Stimulated activated CD8-positive, alpha-beta memory T cell treated with anti-CD3 and anti-CD28 coated beads, Interleukin-7, amount 100 ng/mL, for 1 hour (primary cell): Measurements from ENCODE around the gene KCNC4.

Experiments used
- DNase-seq, 2 donors: peaks; one replicate each; pipeline ENCODE4 v3.0.0-alpha.2; 2020; ENCODE audit warnings: low read depth in 2 of 2

Gene KCNC4

GRCh38 chr1:110230381-110231199, 20.5 kb downstream of the KCNC4 start:
- DNase-seq = no peak

GRCh38 chr1:110233861-110234260, 23.7 kb downstream of the KCNC4 start:
- DNase-seq = no peak

DNA sequence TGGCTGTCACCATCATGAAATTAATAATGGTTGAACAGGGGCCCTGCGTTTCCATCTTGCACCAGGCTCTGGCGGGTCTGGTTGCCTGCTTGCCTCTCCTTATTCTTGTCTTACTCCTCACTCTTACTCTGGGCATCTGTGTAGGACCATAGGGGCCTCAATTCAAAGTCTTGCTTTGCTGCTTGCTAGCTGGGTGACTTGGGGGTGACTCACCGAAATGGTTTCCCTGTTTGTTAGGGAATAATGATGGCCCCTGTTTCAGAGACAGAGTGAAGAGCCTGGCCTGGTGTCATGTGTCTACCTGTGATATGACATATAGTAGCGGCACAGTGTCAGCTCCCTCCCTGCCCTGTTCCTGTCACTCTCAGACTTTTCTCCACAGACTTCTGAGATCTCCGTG, 24.6 kb downstream of the KCNC4 start:
- DNase-seq = no peak

DNA sequence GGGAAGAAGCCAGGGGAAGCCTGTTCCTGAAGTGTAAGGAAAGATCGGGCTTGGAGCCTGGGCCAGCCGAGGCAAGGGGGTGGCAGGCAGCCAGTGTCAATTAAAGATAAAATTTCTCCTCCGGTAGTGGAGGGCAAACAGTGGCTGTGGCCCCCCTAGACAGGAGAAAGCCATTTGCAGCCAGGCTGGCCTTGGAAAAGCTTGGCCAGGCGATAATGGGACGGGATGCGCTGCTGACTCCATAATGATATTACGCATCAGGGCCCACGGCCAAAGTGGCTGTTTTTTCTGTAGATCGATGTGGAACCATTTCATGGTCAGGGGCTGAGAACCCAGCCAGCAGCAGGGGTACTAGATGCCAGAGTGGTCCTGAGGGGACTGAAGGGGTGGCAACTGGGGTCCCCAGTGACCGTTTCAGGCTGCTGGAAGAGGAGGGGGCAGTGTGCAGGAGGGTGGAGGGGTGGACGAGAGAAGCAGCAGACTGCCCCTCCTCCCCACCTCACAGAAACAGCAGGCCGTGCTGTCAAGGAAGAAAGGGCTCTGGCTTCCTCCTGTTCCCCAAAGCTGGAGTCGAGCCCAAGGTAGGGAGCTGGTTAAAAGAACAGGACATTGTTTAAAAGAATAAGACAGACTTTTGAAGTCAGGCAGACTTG, 25.2 kb downstream of the KCNC4 start:
- DNase-seq = no peak

GRCh38 chr1:110235834-110236682, 25.9 kb downstream of the KCNC4 start:
- DNase-seq = no peak

DNA sequence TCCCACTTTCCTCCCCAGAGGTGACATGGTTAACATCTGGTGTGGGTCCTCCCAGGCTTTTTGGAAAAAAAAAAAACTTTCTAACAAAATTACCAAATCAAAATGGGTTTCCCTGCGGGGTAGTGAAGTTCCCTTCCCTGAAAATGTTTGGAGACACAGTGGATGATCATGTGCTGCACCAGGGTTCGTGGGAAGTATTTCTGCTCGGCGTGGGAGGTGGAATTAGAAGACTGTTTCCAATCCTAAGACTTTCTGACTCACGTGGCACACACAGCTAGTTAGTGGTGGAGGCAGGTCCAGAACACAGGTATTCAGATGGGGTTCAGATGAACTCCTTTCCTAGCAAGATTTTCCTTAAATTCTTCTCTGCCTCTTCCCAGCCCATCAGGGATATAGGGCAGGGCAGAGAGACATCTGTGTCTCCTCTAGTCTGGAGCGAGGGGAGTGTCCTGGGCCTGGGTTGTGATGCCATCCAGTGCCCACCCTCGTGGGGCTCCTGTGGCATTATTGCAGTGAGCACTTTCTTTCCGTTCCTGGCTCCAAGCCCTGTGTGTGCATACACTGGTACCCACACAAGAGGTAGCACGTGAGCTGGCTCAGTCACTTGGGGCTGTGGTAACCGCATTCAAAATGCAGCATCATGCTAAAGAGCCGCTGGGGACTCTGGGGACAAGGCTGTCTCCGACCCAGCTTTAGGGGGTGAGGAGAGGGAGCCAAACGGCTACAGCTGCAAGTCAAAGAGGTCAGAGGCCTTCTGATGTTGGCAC, 27.5 kb downstream of the KCNC4 start:
- no peak for DNase-seq

GRCh38 chr1:110239441-110240430, 29.6 kb downstream of the KCNC4 start:
- no peak for DNase-seq

DNA sequence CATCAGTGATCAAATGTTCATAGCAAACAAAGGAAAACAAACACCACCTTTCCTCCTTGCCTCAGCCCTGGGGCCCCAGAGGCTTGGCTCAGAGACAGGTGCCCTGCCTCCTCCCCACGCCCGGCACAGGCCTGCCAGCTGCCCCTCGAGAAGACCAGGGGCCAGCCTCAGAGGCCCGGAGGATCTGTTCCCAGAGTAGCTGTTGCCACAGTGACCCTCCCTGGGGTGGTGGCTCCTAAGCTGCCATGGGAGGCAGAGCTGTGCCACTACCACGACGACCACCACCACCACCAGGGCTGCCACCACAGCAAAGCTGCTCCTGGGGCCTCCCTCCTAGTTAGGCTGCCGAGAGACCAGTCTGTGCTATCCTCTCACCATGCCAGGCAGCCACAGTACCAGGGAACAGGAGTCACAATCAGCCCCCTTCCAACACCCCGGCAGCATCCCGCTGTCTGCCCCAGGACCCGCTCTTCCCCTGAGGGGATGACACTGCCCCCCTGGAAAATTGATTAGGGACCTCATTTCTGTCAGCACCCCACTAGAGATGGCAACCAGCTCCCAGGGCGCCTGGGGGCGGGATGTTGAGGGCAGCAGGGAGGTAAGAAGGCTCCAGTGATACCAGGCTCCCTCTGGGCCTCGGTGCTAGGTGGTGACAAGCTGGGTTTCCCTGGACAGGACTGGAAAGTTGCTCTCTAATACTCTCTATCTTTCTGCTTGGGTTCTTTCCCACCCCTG, 30.5 kb downstream of the KCNC4 start:
- DNase-seq = no peak

DNA sequence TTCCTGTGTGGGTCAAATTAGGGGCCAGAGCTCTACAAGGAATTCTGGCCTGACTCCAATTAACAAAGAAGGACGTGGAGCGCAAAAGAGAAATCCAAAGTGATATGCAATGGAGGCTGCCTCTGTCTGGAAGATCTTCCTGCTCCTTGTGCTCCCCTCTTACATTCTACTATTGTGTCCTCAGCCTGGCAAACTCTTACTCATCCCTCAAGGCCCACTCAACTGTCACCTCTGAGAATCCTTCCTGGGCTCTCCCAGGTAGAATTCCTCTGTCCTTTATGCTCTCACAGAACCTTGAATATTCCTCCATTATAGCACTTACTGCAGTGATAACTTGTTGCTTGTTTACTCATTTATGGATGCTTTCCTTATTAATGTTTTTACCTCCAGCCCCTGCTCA, 31.4 kb downstream of the KCNC4 start:
- DNase-seq = no peak

- no peak for DNase-seq
Observed at GRCh38 chr1:110242062-110242461, 31.9 kb downstream of the KCNC4 start.

- DNase-seq = no peak
Observed at GRCh38 chr1:110242731-110243130, 32.6 kb downstream of the KCNC4 start.

- no peak for DNase-seq
Observed at GRCh38 chr1:110243146-110243545, 33.0 kb downstream of the KCNC4 start.

DNA sequence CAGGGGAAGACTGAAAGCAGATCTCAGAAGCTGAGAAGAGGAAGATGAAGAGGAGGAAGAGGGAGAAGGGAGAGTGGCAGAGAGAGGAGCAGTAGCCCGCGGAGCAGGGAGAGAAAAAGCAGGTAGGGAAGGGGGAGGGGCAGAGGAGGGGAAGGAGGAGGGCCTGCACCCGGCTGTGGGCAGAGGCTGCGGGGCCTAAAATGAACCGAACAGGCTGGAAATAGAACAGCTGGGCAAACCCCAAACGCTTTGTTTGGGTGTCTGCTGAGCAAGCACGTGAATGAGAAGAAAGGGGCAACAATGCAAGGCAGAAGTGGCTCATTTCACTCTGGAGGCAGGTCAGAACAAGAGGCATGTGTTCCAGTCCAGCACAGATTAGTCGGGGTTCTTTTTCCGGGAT, 33.5 kb downstream of the KCNC4 start:
- DNase-seq = no peak

- no peak for DNase-seq
Observed at GRCh38 chr1:110245876-110246620, 35.9 kb downstream of the KCNC4 start.

DNA sequence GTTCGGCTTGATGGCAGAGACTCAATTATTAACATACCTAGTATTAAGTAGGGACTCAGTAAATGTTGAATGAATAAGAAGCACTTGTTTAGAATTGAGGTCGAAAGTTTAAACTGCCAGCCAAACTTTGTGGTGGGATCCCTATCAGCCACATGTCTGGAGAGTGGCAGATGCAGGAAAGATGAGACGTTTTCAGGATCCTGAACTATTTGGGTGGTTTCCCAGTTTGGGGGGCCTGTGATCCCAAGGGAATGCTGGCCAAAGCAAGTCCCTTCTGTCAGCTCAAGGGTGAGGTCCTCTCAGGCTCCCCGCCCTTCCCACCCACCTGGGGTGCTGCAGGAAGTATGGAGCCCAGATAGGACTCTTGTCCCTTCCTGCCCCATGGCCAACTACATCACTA, 38.6 kb downstream of the KCNC4 start:
- DNase-seq = no peak

- DNase-seq = no peak
Observed at GRCh38 chr1:110249256-110249655, 39.1 kb downstream of the KCNC4 start.

GRCh38 chr1:110250008-110250407, 39.9 kb downstream of the KCNC4 start:
- no peak for DNase-seq

DNA sequence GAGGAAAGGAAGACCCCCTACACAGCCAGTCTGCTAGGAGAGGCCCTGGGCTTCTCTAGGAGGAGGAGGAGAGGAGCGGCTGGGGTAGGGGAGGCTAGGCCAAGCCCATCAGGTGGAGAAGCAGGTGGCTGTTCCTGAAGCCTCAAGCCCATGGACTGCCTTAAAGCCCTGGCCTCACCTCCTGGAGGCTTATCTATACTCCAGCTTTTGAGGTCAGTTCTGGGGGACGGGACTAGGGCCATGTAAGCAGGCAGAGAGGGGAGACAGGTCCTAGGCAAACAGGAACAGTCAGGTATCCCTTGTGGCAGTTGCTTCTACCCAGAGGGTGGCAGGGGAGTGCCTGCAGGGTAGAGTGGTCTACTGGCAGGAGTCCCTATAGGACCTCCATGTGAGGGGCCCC, 40.6 kb downstream of the KCNC4 start:
- no peak for DNase-seq

DNA sequence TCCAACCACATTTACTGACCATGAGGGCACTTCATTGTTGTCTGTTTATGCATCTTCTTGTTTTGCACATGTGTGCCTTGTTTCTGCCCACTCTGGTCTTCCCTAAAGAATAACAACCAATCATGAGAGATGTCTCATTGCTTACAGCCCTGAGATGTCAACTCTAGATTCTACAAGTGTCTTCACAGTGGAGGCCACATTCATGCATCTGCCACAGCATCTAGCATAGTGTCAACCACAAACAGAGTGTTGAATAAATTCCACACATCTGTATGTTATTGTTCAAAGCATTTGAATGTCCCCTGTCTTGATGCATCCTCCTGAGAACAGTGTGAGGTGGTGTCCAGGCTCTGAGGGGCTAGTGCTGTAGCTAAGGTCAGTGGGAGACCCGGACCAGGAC, 43.1 kb downstream of the KCNC4 start:
- DNase-seq = no peak
